SJSA1 (cell line): ENCODE measurements around the gene PRICKLE1. TPM values are rescaled to one million over a fixed set of nuclear protein-coding genes. Genes with fewer than 3 reads are reported as not detected.

Experiments used
- DNase-seq, 2 experiments: peaks; one replicate each; pipeline ENCODE4 v3.0.0-alpha.2; 2015 to 2020; ENCODE audit warnings: low spot score in 2 of 2, low read depth in 1 of 2
- H3K27ac ChIP-seq: fragments of 250-450 bp; sonication (Bioruptor Pico); 2 replicates; pipeline ENCODE4 v1.5.1; 2020; ENCODE audit warnings: mild to moderate bottlenecking, moderate library complexity
- H3K27me3 ChIP-seq: fragments of 250-450 bp; sonication (Bioruptor Pico); replicated peaks from 2 replicates; pipeline ENCODE4 v1.5.1; 2020; ENCODE audit warnings: mild to moderate bottlenecking, moderate library complexity
- H3K36me3 ChIP-seq: fragments of 250-450 bp; sonication (Bioruptor Pico); 2 replicates; pipeline ENCODE4 v1.5.1; 2020; ENCODE audit warnings: mild to moderate bottlenecking
- H3K4me1 ChIP-seq: fragments of 250-450 bp; sonication (Bioruptor Pico); replicated peaks from 2 replicates; pipeline ENCODE4 v1.6.1; 2021; ENCODE audit warnings: mild to moderate bottlenecking
- H3K4me3 ChIP-seq: fragments of 250-450 bp; sonication (Bioruptor Pico); 2 replicates; pipeline ENCODE4 v1.5.1; 2020; ENCODE audit warnings: mild to moderate bottlenecking
- H3K9me3 ChIP-seq: fragments of 250-450 bp; sonication (Bioruptor Pico); replicated peaks from 2 replicates; pipeline ENCODE4 v1.5.1; 2020; ENCODE audit warnings: mild to moderate bottlenecking
- total RNA-seq: library from RNA; depleted of rRNA; stranded (reverse); fragments of >200 nt; shearing (Covaris generic); gene quantifications from 2 replicates; pipeline ENCODE4 v1.2.3, GENCODE V29; 2014

Gene PRICKLE1
- total RNA-seq, 1 experiment from 2014 or later = 8.1 TPM

DNA sequence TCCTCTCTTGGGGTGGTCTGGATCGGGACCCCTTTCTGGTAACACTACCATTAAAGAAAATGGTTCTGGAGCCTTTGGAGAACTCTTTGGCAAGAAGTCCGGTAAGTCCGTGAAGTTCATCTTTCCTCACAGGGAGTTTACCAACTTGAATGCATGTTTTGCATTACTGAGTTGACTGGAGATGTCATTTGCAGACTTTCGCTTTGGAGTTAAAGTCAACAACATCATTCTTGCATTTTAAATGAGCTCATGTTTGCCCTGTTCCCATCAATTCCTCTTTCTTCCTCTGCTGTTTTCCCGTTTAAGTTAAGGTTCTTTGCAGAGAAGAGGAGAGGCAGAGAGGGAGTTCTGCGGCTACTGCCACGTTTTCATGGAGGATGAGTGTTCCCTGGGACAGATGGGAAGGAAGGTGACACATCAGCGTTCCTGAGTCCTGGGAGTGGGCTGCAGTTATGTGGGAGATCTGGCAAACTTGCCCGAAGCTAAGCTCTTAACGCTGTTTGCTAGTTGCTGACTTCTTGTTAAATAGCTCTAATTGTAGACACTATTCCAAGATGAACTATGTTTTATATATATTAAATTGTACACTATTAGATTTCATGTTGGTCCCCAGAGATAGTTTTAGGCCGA, 18.8 kb upstream of the PRICKLE1 start:
- no peak for DNase-seq

DNA sequence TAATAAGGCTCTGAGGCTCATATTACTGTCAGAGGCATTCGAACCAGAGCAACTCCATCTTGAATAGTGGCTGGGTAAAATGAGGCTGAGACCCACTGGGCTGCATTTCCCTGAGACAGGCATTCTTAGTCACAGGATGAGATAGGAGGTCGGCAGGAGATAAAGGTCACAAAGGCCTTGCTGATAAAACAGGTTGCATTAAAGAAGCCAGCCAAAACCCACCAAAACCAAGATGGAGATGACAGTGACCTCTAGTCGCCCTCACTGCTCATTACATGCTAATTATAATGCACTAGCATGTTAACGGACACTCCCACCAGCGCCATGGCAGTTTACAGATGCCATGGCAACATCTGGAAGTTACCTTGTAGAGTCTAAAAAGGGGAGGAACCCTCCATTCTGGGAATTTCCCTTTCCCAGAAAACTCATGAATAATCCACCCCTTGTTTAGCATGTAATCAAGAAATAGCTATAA, 18.1 kb upstream of the PRICKLE1 start:
- no peak overlapping the region for H3K27ac ChIP-seq
- H3K36me3 ChIP-seq = no peaks in the 10 kb centered on the region
- no peak for DNase-seq
- H3K4me3 ChIP-seq = no peak overlapping the region
- H3K4me1 ChIP-seq = no peaks in the 10 kb centered on the region
- H3K27me3 ChIP-seq = no peaks in the 10 kb centered on the region
- no peaks in the 10 kb centered on the region for H3K9me3 ChIP-seq

More for the DNA sequence above, 18.8 kb upstream of the PRICKLE1 start:
- Histone ChIP-seq H3K4me1 (no peaks in the 10 kb centered on the region), H3K27ac (no peak overlapping the region), H3K36me3 (no peaks in the 10 kb centered on the region), H3K9me3 (no peaks in the 10 kb centered on the region), H3K27me3 (no peaks in the 10 kb centered on the region), H3K4me3 (no peak overlapping the region)

DNA sequence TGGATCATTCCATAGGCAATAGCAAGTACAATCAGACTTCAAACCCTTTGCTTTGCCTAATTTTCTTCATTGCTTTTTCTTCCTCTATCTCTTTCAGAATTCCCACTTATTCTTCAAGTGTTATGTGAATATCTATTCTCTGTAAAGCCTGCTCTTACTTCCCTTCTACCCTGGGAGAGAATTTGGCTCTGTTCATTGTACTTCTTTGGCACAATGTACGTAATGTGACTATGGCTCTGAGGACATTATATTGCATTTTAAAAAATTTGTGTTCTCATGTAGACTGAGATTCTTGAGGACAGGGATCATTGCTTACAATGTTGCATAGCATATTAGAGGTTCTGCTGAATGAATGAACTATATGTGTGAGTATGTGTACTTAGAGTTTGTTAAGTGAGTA, 16.9 kb upstream of the PRICKLE1 start:
- Histone ChIP-seq H3K27ac (no peak overlapping the region), H3K27me3 (no peaks in the 10 kb centered on the region), H3K4me3 (no peak overlapping the region), H3K4me1 (no peaks in the 10 kb centered on the region), H3K36me3 (no peaks in the 10 kb centered on the region), H3K9me3 (no peaks in the 10 kb centered on the region)
- DNase-seq = no peak

GRCh38 chr12:42605685-42606084, 16.1 kb upstream of the PRICKLE1 start:
- Histone ChIP-seq H3K9me3 (no peaks in the 10 kb centered on the region), H3K27ac (no peak overlapping the region), H3K36me3 (no peaks in the 10 kb centered on the region), H3K4me1 (no peaks in the 10 kb centered on the region), H3K27me3 (no peaks in the 10 kb centered on the region), H3K4me3 (no peak overlapping the region)
- no peak for DNase-seq

- Histone ChIP-seq H3K4me3 (no peak overlapping the region), H3K27ac (no peak overlapping the region), H3K4me1 (no peaks in the 10 kb centered on the region), H3K36me3 (no peaks in the 10 kb centered on the region), H3K9me3 (no peaks in the 10 kb centered on the region), H3K27me3 (0 out of 2 replicates have a peak, but pooled peaks cover 2% of the 10 kb centered on the region)
- DNase-seq = no peak
Measured at GRCh38 chr12:42603246-42603990, 13.9 kb upstream of the PRICKLE1 start.

DNA sequence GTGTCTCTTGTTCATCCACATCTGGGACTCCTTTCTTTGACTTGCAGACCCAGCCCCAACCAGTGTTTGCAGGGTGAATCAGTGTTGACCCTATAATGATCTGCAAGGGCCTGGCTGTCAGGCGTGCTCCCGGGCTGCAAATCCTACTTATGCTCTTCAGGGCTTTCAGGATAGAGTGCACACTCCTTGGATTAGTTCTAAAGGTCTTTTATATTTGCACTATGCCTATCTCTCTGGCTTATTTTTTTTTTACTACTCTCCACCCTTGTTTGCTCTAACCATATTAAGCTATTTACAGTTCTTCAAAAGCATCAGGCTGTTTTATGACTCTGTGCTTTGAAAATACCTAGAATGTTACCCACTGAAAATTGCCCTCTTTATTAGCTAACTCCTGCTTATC, 4.3 kb upstream of the PRICKLE1 start:
- peaks cover 12% of the 10 kb centered on the region for H3K4me1 ChIP-seq
- no peak overlapping the region for H3K4me3 ChIP-seq
- 0 out of 2 replicates have a peak, but pooled peaks cover 2% of the 10 kb centered on the region for H3K36me3 ChIP-seq
- H3K27me3 ChIP-seq = peaks cover 23% of the 10 kb centered on the region
- 0 out of 2 replicates have a peak, but pooled peaks cover 2% of the 10 kb centered on the region for H3K9me3 ChIP-seq
- H3K27ac ChIP-seq = no peak overlapping the region
- no peak for DNase-seq

- peaks cover 12% of the 10 kb centered on the region for H3K4me1 ChIP-seq
- DNase-seq = peak in 1 of 2 experiments; percentile 23
Measured at GRCh38 chr12:42590330-42590934, 886 bp upstream of the PRICKLE1 start.

GRCh38 chr12:42588524-42589464, 752 bp downstream of the PRICKLE1 start:
- Histone ChIP-seq H3K27ac (no peak overlapping the region), H3K4me1 (peaks cover 12% of the 10 kb centered on the region), H3K36me3 (0 out of 2 replicates have a peak, but pooled peaks cover 2% of the 10 kb centered on the region), H3K9me3 (0 out of 2 replicates have a peak, but pooled peaks cover 2% of the 10 kb centered on the region), H3K4me3 (peak overlapping the region; percentile 57), H3K27me3 (peaks cover 44% of the 10 kb centered on the region)
- peak; percentile 29 to 40 for DNase-seq

More at GRCh38 chr12:42590330-42590934, 886 bp upstream of the PRICKLE1 start:
- Histone ChIP-seq H3K27me3 (peaks cover 44% of the 10 kb centered on the region), H3K36me3 (0 out of 2 replicates have a peak, but pooled peaks cover 2% of the 10 kb centered on the region), H3K4me3 (peak overlapping the region; percentile 57), H3K9me3 (0 out of 2 replicates have a peak, but pooled peaks cover 2% of the 10 kb centered on the region), H3K27ac (no peak overlapping the region)

DNA sequence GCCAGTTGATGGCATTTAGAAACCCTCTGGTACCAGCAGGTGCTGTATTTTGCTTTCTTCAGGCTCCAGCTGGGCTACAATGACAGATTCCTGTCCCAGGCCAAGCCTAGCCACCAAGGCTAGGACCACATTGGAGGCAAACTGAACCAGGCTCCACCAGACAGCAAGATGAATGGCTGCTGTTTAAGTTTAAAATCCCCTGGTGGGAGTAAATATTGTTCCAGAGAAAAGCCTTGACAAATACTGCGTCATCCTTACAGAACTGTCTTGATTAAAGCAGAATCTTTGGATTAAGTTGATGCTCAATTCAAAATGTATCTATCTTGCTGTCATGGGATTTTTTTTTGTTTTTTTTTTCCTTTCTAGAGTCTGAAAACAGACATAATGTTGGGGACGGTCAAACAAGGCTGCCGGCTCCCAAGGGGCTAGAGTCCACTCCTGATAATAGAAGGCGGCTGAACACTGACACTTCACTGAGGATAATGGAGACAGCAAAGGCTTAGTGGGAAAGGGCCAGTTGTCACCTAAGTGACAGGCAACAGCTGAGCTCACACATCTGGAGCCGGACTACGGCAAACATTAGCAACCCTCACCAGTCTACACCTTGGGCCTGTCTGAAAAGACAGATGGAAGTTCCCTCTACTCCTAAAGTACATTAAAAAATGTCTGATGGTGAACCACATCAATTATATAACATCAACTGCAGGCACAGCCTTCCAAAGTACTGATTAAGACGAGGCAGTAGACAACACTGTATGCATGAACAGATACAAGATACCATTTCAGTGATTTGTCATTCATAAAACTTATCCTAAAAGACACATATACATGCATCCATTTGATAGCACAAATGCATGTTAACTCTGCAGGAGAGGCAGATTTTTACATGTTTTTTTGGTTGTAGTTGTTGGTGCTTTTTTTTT, 1.7 kb downstream of the PRICKLE1 start:
- Histone ChIP-seq H3K9me3 (0 out of 2 replicates have a peak, but pooled peaks cover 2% of the 10 kb centered on the region), H3K36me3 (0 out of 2 replicates have a peak, but pooled peaks cover 2% of the 10 kb centered on the region), H3K27ac (no peak overlapping the region), H3K4me1 (peaks cover 12% of the 10 kb centered on the region), H3K27me3 (peaks cover 44% of the 10 kb centered on the region), H3K4me3 (no peak overlapping the region)
- DNase-seq = no peak

DNA sequence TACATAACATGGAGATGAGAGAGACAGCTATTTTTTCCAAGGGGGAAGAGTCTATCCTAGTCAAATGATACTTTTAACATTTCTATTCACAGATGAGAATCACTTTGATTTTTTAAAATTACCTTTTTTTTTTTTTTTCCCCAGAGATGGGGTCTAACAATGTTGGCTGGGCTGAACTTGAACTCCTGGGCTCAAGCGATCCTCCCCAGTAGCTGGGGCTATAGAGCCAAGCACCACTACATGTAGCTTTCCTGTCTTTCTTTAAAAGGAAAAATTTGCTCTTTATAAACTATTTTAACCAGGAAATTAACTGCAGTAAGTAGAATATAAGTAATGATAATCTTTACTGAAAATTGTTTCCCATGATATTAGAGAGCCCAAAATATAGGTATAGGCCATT, 3.3 kb downstream of the PRICKLE1 start:
- H3K9me3 ChIP-seq = 0 out of 2 replicates have a peak, but pooled peaks cover 2% of the 10 kb centered on the region
- peaks cover 40% of the 10 kb centered on the region for H3K27me3 ChIP-seq
- peaks cover 12% of the 10 kb centered on the region for H3K4me1 ChIP-seq
- DNase-seq = no peak
- H3K27ac ChIP-seq = no peak overlapping the region
- 0 out of 2 replicates have a peak, but pooled peaks cover 2% of the 10 kb centered on the region for H3K36me3 ChIP-seq
- H3K4me3 ChIP-seq = no peak overlapping the region

GRCh38 chr12:42585841-42586216, 3.7 kb downstream of the PRICKLE1 start:
- no peak for DNase-seq
- Histone ChIP-seq H3K27ac (no peak overlapping the region), H3K36me3 (0 out of 2 replicates have a peak, but pooled peaks cover 2% of the 10 kb centered on the region), H3K27me3 (peaks cover 38% of the 10 kb centered on the region), H3K4me1 (peaks cover 12% of the 10 kb centered on the region), H3K9me3 (0 out of 2 replicates have a peak, but pooled peaks cover 2% of the 10 kb centered on the region), H3K4me3 (no peak overlapping the region)
